BE2C (cell line): ENCODE measurements around the gene ARL5B.

ENCODE experiments used
- DNase-seq: peaks from one replicate; pipeline ENCODE4 v3.0.0-alpha.2; 2020
- H3K27me3 ChIP-seq: fragments of 250-450 bp; sonication (Bioruptor Pico); 2 replicates; pipeline ENCODE4 v1.5.1; 2020; ENCODE audit warnings: mild to moderate bottlenecking
- H3K36me3 ChIP-seq: fragments of 250-450 bp; sonication (Bioruptor Pico); 2 replicates; pipeline ENCODE4 v1.5.1; 2020; ENCODE audit warnings: mild to moderate bottlenecking
- H3K4me1 ChIP-seq: fragments of 250-450 bp; sonication (Bioruptor Pico); 2 replicates; pipeline ENCODE4 v1.5.1; 2020
- H3K4me3 ChIP-seq: 2 replicates; pipeline ENCODE4 v1.5.1; 2011; ENCODE audit warnings: low read depth, low read length
- H3K9me3 ChIP-seq: fragments of 250-450 bp; sonication (Bioruptor Pico); 2 replicates; pipeline ENCODE4 v1.5.1; 2020
- CTCF ChIP-seq: IDR thresholded peaks from 2 replicates; pipeline ENCODE4 v1.5.1; 2012; ENCODE audit warnings: mild to moderate bottlenecking, low read depth, low read length

ARL5B gene

GRCh38 chr10:18718991-18719390, 59.8 kb downstream of the ARL5B start:
- Histone ChIP-seq H3K27me3 (no peaks in the 10 kb centered on the region), H3K36me3 (no peaks in the 10 kb centered on the region), H3K9me3 (no peaks in the 10 kb centered on the region), H3K4me1 (no peaks in the 10 kb centered on the region), H3K4me3 (no peak overlapping the region)
- no peak for TF ChIP-seq CTCF
- DNase-seq, result no peak

GRCh38 chr10:18719811-18720210, 60.6 kb downstream of the ARL5B start:
- Histone ChIP-seq H3K4me3 (no peak overlapping the region), H3K4me1 (no peaks in the 10 kb centered on the region), H3K9me3 (no peaks in the 10 kb centered on the region), H3K36me3 (no peaks in the 10 kb centered on the region), H3K27me3 (no peaks in the 10 kb centered on the region)
- no peak for TF ChIP-seq CTCF
- DNase-seq, result no peak

- Histone ChIP-seq H3K4me3 (no peak overlapping the region), H3K27me3 (no peaks in the 10 kb centered on the region), H3K4me1 (no peaks in the 10 kb centered on the region), H3K36me3 (no peaks in the 10 kb centered on the region), H3K9me3 (no peaks in the 10 kb centered on the region)
- no peak for TF ChIP-seq CTCF
- DNase-seq, result no peak
Observed at GRCh38 chr10:18721067-18721466, 61.8 kb downstream of the ARL5B start.

- Histone ChIP-seq H3K36me3 (no peaks in the 10 kb centered on the region), H3K4me3 (no peak overlapping the region), H3K27me3 (no peaks in the 10 kb centered on the region), H3K4me1 (no peaks in the 10 kb centered on the region), H3K9me3 (no peaks in the 10 kb centered on the region)
- TF ChIP-seq CTCF, result no peak
- no peak for DNase-seq
Observed at GRCh38 chr10:18723801-18724200, 64.6 kb downstream of the ARL5B start.
